GM18505 (cell line): ENCODE results near the gene RDH12.

Source experiments
- ATAC-seq: cut with Tn5 transposase; IDR thresholded peaks from one replicate; pipeline ENCODE4 v1.9.1; 2021; ENCODE audit not compliant: unreplicated experiment
- POLR2A ChIP-seq: IDR thresholded peaks from 4 replicates; pipeline ENCODE4 v1.6.1; 2011; ENCODE audit warnings: borderline replicate concordance; ENCODE audit not compliant: insufficient read depth, insufficient read length; ENCODE audit errors: extremely low read depth

RDH12 gene

GRCh38 chr14:67749341-67750084 is 47.8 kb downstream of the RDH12 start:
- no peak for TF ChIP-seq POLR2A
- ATAC-seq: no peak

GRCh38 chr14:67756496-67756895 is 54.8 kb downstream of the RDH12 start:
- no peak for ATAC-seq
- no peak for TF ChIP-seq POLR2A

DNA sequence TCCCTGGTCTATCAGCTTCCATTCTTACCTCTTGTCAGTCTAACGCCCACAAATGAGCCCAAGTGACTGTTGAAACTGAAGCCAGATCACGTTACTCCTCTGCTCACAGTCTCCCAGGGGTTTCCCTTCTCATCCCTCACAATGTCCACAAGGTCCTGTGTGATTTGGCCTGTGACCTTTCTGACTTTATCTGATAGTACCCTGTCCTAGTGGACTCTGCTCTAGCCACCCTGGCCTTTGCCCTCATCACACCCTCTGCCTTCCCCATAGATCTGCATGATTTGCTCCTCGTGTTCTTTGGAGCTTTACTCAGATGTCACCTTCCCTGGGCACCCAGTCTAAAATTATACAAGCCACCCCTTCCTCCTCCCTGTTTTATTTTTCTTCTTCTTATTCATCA is 55.5 kb downstream of the RDH12 start:
- TF ChIP-seq POLR2A: no peak
- ATAC-seq: no peak

DNA sequence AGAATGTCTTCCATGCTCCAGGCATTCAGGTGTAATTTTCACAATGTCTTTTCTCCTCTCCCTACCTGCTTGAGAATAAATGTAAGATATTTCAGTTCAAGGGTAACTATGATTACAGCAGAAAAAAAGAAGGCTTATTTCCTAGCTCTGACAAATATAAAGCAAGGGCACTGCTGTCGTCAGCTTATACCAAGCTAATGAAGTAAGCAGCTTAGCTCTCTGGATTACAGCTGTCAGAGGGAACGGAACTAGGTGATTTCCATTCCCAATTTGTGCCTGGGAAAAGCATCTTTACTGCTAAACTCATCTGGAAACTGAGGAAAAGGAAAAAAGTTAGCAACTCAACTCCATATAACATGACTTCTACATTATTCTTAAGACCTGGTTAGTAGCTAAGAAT is 58.2 kb downstream of the RDH12 start:
- no peak for TF ChIP-seq POLR2A
- ATAC-seq: no peak

DNA sequence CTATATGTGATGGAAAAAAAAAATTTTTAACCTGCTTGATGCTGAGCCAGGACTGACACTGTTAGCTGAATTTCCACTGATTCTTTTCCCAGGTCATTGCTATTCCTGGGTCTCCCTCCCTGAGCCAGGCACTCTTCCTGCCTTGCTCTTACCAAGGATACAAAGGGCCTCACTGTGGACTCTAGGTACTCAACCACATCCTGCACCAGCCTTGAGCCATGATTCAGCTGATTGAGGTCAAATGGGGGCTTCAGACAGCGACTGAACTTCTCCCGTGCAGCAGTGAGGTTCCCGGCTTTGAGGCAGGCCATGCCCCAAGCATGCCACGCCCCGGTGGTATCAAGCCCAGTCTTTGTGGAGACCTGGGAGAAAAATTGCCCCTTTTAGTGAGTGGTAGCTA is 60.4 kb downstream of the RDH12 start:
- no peak for TF ChIP-seq POLR2A
- ATAC-seq: no peak

GRCh38 chr14:67763158-67763822 is 61.6 kb downstream of the RDH12 start:
- TF ChIP-seq POLR2A: no peak
- no peak for ATAC-seq

DNA sequence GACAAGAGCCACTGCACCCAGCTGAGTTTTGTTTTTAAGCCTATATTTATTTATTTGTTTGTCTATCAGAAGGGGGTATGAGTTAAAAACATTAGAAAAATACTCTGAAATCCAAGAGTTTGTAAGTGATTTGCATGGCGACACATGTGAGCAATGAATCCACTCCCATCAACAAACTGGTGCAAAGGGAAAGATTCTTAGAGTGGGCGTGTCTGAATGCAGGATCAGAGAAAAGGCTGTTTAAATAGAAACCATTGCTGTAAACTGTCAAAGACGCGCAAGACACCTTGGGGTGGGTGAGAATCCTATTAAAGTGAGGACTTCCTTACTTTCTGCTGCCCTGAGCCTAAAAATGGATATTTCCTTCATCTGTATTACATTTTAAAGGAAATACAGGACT is 62.8 kb downstream of the RDH12 start:
- no peak for ATAC-seq
- no peak for TF ChIP-seq POLR2A

DNA sequence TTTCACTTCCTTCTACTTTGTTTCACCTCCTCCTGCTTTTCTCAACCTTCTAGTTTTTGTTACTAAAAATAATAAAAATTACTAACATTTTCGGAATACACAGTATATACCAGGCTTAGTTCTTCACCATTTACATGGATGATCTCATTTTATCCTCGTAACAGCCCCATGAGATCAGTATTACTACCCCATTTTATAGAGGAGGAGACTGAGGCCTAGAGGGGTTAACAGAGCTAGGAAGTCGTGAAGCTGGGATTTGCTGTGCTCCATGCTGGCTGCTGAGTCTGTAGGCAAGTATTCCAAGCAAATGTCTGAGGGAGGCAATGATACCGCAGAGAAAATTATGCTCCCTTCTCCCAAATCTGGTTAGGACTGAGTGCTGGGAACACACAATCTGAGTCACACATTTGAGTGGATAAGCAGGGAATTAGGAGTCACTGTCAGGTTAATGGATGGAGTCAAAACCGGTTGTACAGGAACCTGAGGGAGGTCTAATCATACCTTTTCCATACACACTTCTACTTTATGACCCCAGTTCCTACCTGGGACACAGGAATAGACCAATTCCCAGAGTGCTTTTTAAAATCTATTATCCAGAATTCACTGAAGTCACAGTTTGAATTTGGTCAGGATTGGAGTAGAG is 63.6 kb downstream of the RDH12 start:
- ATAC-seq: no peak
- no peak for TF ChIP-seq POLR2A

DNA sequence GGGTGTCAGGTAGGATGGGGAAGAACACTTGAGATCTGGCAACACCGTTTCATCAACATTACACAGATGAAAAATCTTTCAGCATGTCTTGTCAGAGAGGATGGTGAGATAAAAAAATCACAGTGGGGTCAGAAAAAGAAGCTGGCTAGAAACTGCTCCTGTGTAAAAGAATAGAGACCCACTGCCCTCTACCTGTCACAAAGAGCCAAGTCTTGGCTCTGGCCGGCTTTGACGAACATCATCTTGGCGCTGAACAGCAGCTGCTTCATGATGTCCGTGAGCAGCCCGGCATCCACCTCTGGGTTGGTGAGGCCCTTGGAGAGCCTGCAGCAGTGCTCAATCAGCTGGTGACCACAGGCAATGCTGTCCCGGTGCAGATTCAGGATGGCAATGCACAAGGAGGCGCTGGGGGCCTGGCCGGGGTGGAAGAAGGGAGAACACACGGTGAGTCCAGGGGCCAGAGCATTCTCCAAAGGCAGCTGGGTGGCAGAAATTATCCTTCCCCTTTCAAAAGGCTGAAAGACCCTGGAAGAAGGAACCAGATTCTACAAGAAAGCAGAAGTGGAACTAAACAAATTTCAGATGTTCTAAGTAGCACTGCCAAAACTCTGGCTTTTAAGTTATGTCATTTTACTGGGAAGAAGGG is 64.5 kb downstream of the RDH12 start:
- ATAC-seq: no peak
- no peak for TF ChIP-seq POLR2A

- ATAC-seq: no peak
Measured at GRCh38 chr14:67768219-67768618, 66.5 kb downstream of the RDH12 start.

GRCh38 chr14:67773844-67774377 is 72.2 kb downstream of the RDH12 start:
- TF ChIP-seq POLR2A: no peak

More at GRCh38 chr14:67768219-67768618, 66.5 kb downstream of the RDH12 start:
- TF ChIP-seq POLR2A: no peak

DNA sequence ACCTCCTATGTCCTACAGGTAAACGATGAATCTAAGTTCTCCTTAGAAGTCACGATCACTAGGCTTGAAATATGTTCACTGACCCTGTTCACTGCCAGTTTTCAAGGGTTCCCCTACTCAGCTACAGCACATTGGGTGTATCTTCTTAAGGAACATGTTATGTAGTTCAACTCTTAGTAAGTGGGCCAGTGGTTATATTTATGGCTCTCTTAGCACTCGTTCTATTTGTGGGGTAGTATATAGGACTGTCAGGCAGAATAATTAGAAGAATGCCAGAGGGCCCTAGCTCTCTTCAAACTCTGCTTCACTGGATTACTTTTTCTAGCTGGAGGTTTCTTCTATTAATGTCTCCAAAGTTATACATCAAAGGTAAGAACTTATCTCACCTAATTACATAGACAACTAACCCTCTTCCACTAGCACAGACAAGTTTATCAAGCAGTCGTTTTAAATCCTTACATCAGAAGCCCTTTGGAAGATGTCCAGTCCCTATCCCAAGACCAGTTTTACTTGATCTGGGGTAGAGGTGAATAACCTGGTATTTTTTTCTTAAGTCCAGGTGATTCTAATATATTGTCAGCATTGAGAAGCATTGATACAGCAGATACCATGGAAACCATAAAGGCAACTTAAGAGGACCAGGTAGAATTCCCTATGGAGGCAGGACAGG is 75.1 kb downstream of the RDH12 start:
- TF ChIP-seq POLR2A: no peak
- no peak for ATAC-seq

More at GRCh38 chr14:67773844-67774377, 72.2 kb downstream of the RDH12 start:
- ATAC-seq: no peak

DNA sequence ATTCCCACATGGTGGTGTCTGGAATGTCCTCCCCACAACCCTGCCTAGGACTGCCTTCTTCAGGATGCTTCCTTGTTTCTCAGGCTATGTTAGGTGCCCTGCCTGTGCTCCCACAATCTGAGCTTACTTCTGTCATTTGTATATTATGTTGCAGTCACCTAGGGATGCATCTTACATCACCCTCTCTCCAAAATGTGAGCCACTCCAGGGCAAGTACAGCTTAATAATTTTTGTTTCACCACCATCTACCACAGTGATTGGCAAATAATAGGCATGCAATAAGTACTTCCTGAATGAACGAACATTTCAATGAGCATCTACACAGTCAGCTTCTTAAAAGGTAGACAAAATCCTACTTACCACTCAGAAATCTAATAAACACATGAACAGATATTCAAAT is 77.1 kb downstream of the RDH12 start:
- TF ChIP-seq POLR2A: no peak
- ATAC-seq: no peak
